GM12878 (cell line): Measurements from ENCODE around the gene TSR1. TPM values are rescaled to one million over a fixed set of nuclear protein-coding genes. Genes with fewer than 3 reads are reported as not detected.

Experiments
- ATAC-seq: fragments of 200-7000 bp; cut with Tn5 transposase; 3 replicates; pipeline ENCODE4 v1.9.1; 2020; ENCODE audit warnings: mild to moderate bottlenecking, moderate library complexity
- BruUV-seq: library from RNA; stranded (reverse); fragments of 400-500 nt; replicated peaks from 2 replicates; lab custom pipeline; 2021; lab: Mats Ljungman, UMichigan
- CTCF ChIA-PET: fragments of 300-600 bp; sonication (Branson Sonifier 250); formaldehyde crosslinking; extraction: SDS; loops from one replicate; lab custom pipeline; 2021; ENCODE audit warnings: inconsistent platforms; lab: Yijun Ruan, JAX
- POLR2A ChIA-PET: fragments of 350-600 bp; formaldehyde crosslinking; extraction: SDS; loops from one replicate; lab custom pipeline; 2021; ENCODE audit warnings: inconsistent platforms; lab: Charles Lee
- RAD21 ChIA-PET: fragments of 300-600 bp; sonication (Branson Sonifier 250); formaldehyde crosslinking; loops from one replicate; lab custom pipeline; 2023; ENCODE audit warnings: antibody characterized with exemption; ENCODE audit not compliant: unreplicated experiment; lab: Charles Lee
- SMC1A ChIA-PET: fragments of 300-600 bp; sonication (Branson Sonifier 250); formaldehyde crosslinking; loops from one replicate; lab custom pipeline; 2023; ENCODE audit not compliant: unreplicated experiment, uncharacterized antibody; lab: Charles Lee
- DNase-seq: peaks from one replicate; pipeline ENCODE4 v3.0.0-alpha.2; 2011; ENCODE audit warnings: low read depth, low spot score
- FAIRE-seq: peaks from 3 replicates; lab custom pipeline; 2011; peaks lifted over from hg19 to GRCh38; lab: Jason Lieb, UNC
- H2AFZ ChIP-seq: 2 replicates; pipeline ENCODE4 v1.6.0; 2011; ENCODE audit warnings: low read depth, low read length, control low read depth; ENCODE audit not compliant: control insufficient read depth
- H3K27ac ChIP-seq: 2 replicates; pipeline ENCODE4 v1.5.1; 2011; ENCODE audit warnings: control low read depth; ENCODE audit not compliant: control insufficient read depth, insufficient read depth
- H3K27me3 ChIP-seq, 2 experiments: replicated peaks in 1 of 2; 2 replicates each; pipeline versions ENCODE4 v1.6.0 to v1.6.1; 2011; ENCODE audit warnings: low read length in 1 of 2; ENCODE audit not compliant: control insufficient read depth in 2 of 2, insufficient read depth in 2 of 2
- H3K36me3 ChIP-seq, 2 experiments: 2 replicates each; pipeline ENCODE4 v1.5.1; 2011; ENCODE audit warnings: low read length in 1 of 2; ENCODE audit not compliant: control insufficient read depth in 2 of 2, insufficient read depth in 2 of 2
- H3K4me1 ChIP-seq: 2 replicates; pipeline ENCODE4 v1.6.1; 2011; ENCODE audit warnings: mild to moderate bottlenecking, low read length, moderate library complexity, mixed read lengths; ENCODE audit not compliant: control insufficient read depth, insufficient read depth
- H3K4me2 ChIP-seq: 2 replicates; pipeline ENCODE4 v1.6.0; 2011; ENCODE audit warnings: control low read depth; ENCODE audit not compliant: control insufficient read depth, insufficient read depth
- H3K4me3 ChIP-seq: fragments of 200-600 bp; sonication (generic); 2 replicates; pipeline ENCODE4 v1.5.1; 2016
- H3K79me2 ChIP-seq: 2 replicates; pipeline ENCODE4 v1.6.0; 2011; ENCODE audit warnings: low read length; ENCODE audit not compliant: control insufficient read depth, insufficient read depth
- H3K9ac ChIP-seq: 2 replicates; pipeline ENCODE4 v1.8.0; 2011; ENCODE audit warnings: low read length, control low read depth, mixed read lengths; ENCODE audit not compliant: control insufficient read depth, insufficient read depth
- H3K9me3 ChIP-seq: replicated peaks from 3 replicates; pipeline ENCODE4 v1.5.1; 2011; ENCODE audit warnings: mild to moderate bottlenecking, low read length; ENCODE audit not compliant: control insufficient read depth, insufficient read depth
- H4K20me1 ChIP-seq: 2 replicates; pipeline ENCODE4 v1.6.0; 2011; ENCODE audit not compliant: control insufficient read depth, insufficient read depth
- CREB1 ChIP-seq: IDR thresholded peaks from 2 replicates; pipeline ENCODE4 v1.6.1; 2012; ENCODE audit warnings: low read depth, mild to moderate bottlenecking, inconsistent platforms
- DPF2 ChIP-seq: fragments of 450-650 bp; IDR thresholded peaks from 2 replicates; pipeline ENCODE4 v1.6.1; 2017; ENCODE audit warnings: mild to moderate bottlenecking
- E2F4 ChIP-seq: IDR thresholded peaks from 2 replicates; pipeline ENCODE4 v1.6.1; 2012; ENCODE audit warnings: low read depth, low read length, improper control_type of control experiment
- EGR1 ChIP-seq, 2 experiments: IDR thresholded peaks; 1 replicate in 1 of 2; 2 replicates in 1 of 2; pipeline ENCODE4 v1.6.1; 2011 to 2012; ENCODE audit warnings: low read depth in 2 of 2, low read length in 2 of 2, borderline replicate concordance in 1 of 2, mild to moderate bottlenecking in 1 of 2, moderate library complexity in 1 of 2
- IKZF2 ChIP-seq, 2 experiments: fragments of 450-650 bp; IDR thresholded peaks; 2 replicates each; pipeline ENCODE4 v1.6.1; 2017; ENCODE audit warnings: mild to moderate bottlenecking in 2 of 2, moderate library complexity in 2 of 2
- NKRF ChIP-seq: fragments of 450-650 bp; conservative IDR thresholded peaks from 2 replicates; pipeline ENCODE4 v1.6.1; 2017; ENCODE audit warnings: mild to moderate bottlenecking, moderate library complexity
- PRDM15 ChIP-seq: fragments of 450-650 bp; formaldehyde crosslinking; IDR thresholded peaks from 2 replicates; pipeline ENCODE4 v1.4.0; 2020; ENCODE audit warnings: mild to moderate bottlenecking, moderate library complexity
- SMARCA5 ChIP-seq: fragments of 450-650 bp; IDR thresholded peaks from 2 replicates; pipeline ENCODE4 v1.6.1; 2017; ENCODE audit warnings: mild to moderate bottlenecking
- TCF7 ChIP-seq: IDR thresholded peaks from 2 replicates; pipeline ENCODE4 v1.6.1; 2014; ENCODE audit warnings: antibody characterized with exemption, borderline replicate concordance
- USF1 ChIP-seq: IDR thresholded peaks from 2 replicates; pipeline ENCODE4 v1.6.1; 2011; ENCODE audit warnings: borderline replicate concordance, low read depth, mild to moderate bottlenecking, moderate library complexity, mixed read lengths, low read length; ENCODE audit not compliant: insufficient read depth; ENCODE audit errors: extremely low read length
- ZBTB33 ChIP-seq: fragments of 450-650 bp; IDR thresholded peaks from 2 replicates; pipeline ENCODE4 v1.6.1; 2017; ENCODE audit warnings: mild to moderate bottlenecking
- ZNF24 ChIP-seq: fragments of 450-650 bp; IDR thresholded peaks from 2 replicates; pipeline ENCODE4 v1.6.1; 2017; ENCODE audit warnings: antibody characterized with exemption, mild to moderate bottlenecking
- ZSCAN29 ChIP-seq: fragments of 450-650 bp; IDR thresholded peaks from 2 replicates; pipeline ENCODE4 v1.6.1; 2017; ENCODE audit warnings: mild to moderate bottlenecking, moderate library complexity
- ZZZ3 ChIP-seq: IDR thresholded peaks from 2 replicates; pipeline ENCODE4 v1.6.1; 2011; ENCODE audit warnings: low read depth; ENCODE audit not compliant: control insufficient read depth, insufficient read length
- WGBS: methylation state at CpG from one replicate; pipeline ENCODE4 v1.1.6; 2016; ENCODE audit warnings: low lambda C conversion rate; ENCODE audit not compliant: insufficient replicate concordance, insufficient coverage; ENCODE audit errors: missing lambda C conversion rate; 5-methylcytosine and 5-hydroxymethylcytosine counted together
- in situ Hi-C: fragments of 300-500 bp; cut with MboI; formaldehyde crosslinking; loops from 9 replicates; pipeline ENCODE4 v1.14.3; 2018; ENCODE audit warnings: mixed read lengths
- intact Hi-C: fragments of 100-400 bp; cut with micrococcal nuclease; formaldehyde crosslinking; loops from one replicate; pipeline ENCODE4 v1.14.2; 2022; ENCODE audit not compliant: unreplicated experiment
- polyA plus RNA-seq, 11 experiments: library from polyadenylated mRNA; depleted of rRNA in 4 of 11; unstranded in 6 of 11; stranded (reverse) in 5 of 11; fragments of >200 nt; fragmentation: Nextera tagmentation in 4 of 11; fragmentation: Illumina TruSeq in 1 of 11; extraction: Ambion mirVana in 4 of 11; extraction: Trizol in 1 of 11; gene quantifications; 1 replicate in 1 of 11; 2 replicates in 10 of 11; pipeline versions ENCODE4 v1.2.1 to v1.2.3, GENCODE V29; 2011 to 2016; ENCODE audit warnings: inconsistent platforms in 2 of 11, missing spikeins in 2 of 11, low read depth in 1 of 11
- total RNA-seq, 4 experiments: library from RNA; depleted of rRNA in 3 of 4; stranded (reverse); fragments of >200 nt in 3 of 4; fragmentation: Illumina TruSeq in 1 of 4; extraction: Trizol in 1 of 4; gene quantifications; 2 replicates each; pipeline versions ENCODE4 v1.2.1 to v1.2.3, GENCODE V29; 2013 to 2021

The TSR1 gene
- total and polyA plus RNA-seq, 10 of the 15 experiments (the other 5 are each of a cell fraction or from before 2014, with no cell fraction given): 14.7 to 100 (median 46.9) TPM

- no TSS peak for BruUV-seq
- DNase-seq: no peak
- intact Hi-C loops: no loop called here
- no peaks in the 10 kb centered on the region for H4K20me1 ChIP-seq
- peak; percentile 78 for ATAC-seq
- 42% methylated on average over 1 of the region's 1 CpG for WGBS
- H3K27ac ChIP-seq: peak overlapping the region; percentile 37; the same call in 1 of the 2 replicates
- in situ Hi-C loops: no loop called here
- ChIA-PET CTCF (interaction anchor here (0.9 to 2.0 kb wide), 6 partner anchors 10 to 241 kb away, joined by 3 to 8 read pairs (median 4); partner anchors contain the start of gene HIC1), RAD21 (interaction anchor here (0.6 to 1.1 kb wide), 2 partner anchors 51 to 416 kb away, joined by 3 read pairs; no protein-coding TSS in a partner anchor), SMC1A (interaction anchor here (1.0 to 1.2 kb wide), 3 partner anchors 12 to 51 kb away, joined by 3 to 4 read pairs (median 3); no protein-coding TSS in a partner anchor), POLR2A (no interaction called here)
- no peak overlapping the region for H2AFZ ChIP-seq
- peak overlapping the region; percentile 39 for H3K4me2 ChIP-seq
- peaks cover 5 to 32% of the 10 kb centered on the region in 2 experiments for H3K36me3 ChIP-seq
- H3K9me3 ChIP-seq: no peaks in the 10 kb centered on the region; the same call in 2 of the 3 replicates
- peaks cover 20% of the 10 kb centered on the region for H3K79me2 ChIP-seq
- H3K27me3 ChIP-seq: no peaks in the 10 kb centered on the region
- H3K9ac ChIP-seq: no peak overlapping the region
- peaks cover 16% of the 10 kb centered on the region for H3K4me1 ChIP-seq
- FAIRE-seq: peak; percentile 80
- H3K4me3 ChIP-seq: peak overlapping the region; percentile 40
- TF ChIP-seq E2F4: no peak
- TF ChIP-seq IKZF2 (IDR thresholded peaks at IDR 0.05): 0 out of 4 replicates have a peak, but pooled peaks of 1 of the 2 experiments have one; percentile 22
- TF ChIP-seq PRDM15: no peak
- no peak for TF ChIP-seq DPF2
- TF ChIP-seq TCF7: no peak
- no peak for TF ChIP-seq ZBTB33
- TF ChIP-seq ZZZ3: no peak
- TF ChIP-seq ZSCAN29: no peak
- no peak for TF ChIP-seq ZNF24
- no peak for TF ChIP-seq EGR1 (IDR thresholded peaks at IDR 0.05; ENCODE audit: borderline replicate concordance in 1 of 2, low read depth in 2 of 2, low read length in 2 of 2)
- no peak for TF ChIP-seq NKRF
- no peak for TF ChIP-seq USF1
- no peak for TF ChIP-seq CREB1
- no peak for TF ChIP-seq SMARCA5
These were observed 40.7 kb downstream of the TSR1 start for GRCh38 chr17:2295575-2295974.
